GM12878 (cell line): ENCODE results near the gene ARHGAP30. TPM values are rescaled to one million over a fixed set of nuclear protein-coding genes. Genes with fewer than 3 reads are reported as not detected.

Experiments used
- ATAC-seq: fragments of 200-7000 bp; cut with Tn5 transposase; 3 replicates; pipeline ENCODE4 v1.9.1; 2020; ENCODE audit warnings: mild to moderate bottlenecking, moderate library complexity
- BruUV-seq: library from RNA; stranded (reverse); fragments of 400-500 nt; replicated peaks from 2 replicates; lab custom pipeline; 2021; lab: Mats Ljungman, UMichigan
- CTCF ChIA-PET: fragments of 300-600 bp; sonication (Branson Sonifier 250); formaldehyde crosslinking; extraction: SDS; loops from one replicate; lab custom pipeline; 2021; ENCODE audit warnings: inconsistent platforms; lab: Yijun Ruan, JAX
- POLR2A ChIA-PET: fragments of 350-600 bp; formaldehyde crosslinking; extraction: SDS; loops from one replicate; lab custom pipeline; 2021; ENCODE audit warnings: inconsistent platforms; lab: Charles Lee
- RAD21 ChIA-PET: fragments of 300-600 bp; sonication (Branson Sonifier 250); formaldehyde crosslinking; loops from one replicate; lab custom pipeline; 2023; ENCODE audit warnings: antibody characterized with exemption; ENCODE audit not compliant: unreplicated experiment; lab: Charles Lee
- SMC1A ChIA-PET: fragments of 300-600 bp; sonication (Branson Sonifier 250); formaldehyde crosslinking; loops from one replicate; lab custom pipeline; 2023; ENCODE audit not compliant: unreplicated experiment, uncharacterized antibody; lab: Charles Lee
- DNase-seq: peaks from one replicate; pipeline ENCODE4 v3.0.0-alpha.2; 2011; ENCODE audit warnings: low read depth, low spot score
- FAIRE-seq: peaks from 3 replicates; lab custom pipeline; 2011; peaks lifted over from hg19 to GRCh38; lab: Jason Lieb, UNC
- H2AFZ ChIP-seq: 2 replicates; pipeline ENCODE4 v1.6.0; 2011; ENCODE audit warnings: low read depth, low read length, control low read depth; ENCODE audit not compliant: control insufficient read depth
- H3K27ac ChIP-seq: 2 replicates; pipeline ENCODE4 v1.5.1; 2011; ENCODE audit warnings: control low read depth; ENCODE audit not compliant: control insufficient read depth, insufficient read depth
- H3K27me3 ChIP-seq, 2 experiments: replicated peaks in 1 of 2; 2 replicates each; pipeline versions ENCODE4 v1.6.0 to v1.6.1; 2011; ENCODE audit warnings: low read length in 1 of 2; ENCODE audit not compliant: control insufficient read depth in 2 of 2, insufficient read depth in 2 of 2
- H3K36me3 ChIP-seq, 2 experiments: 2 replicates each; pipeline ENCODE4 v1.5.1; 2011; ENCODE audit warnings: low read length in 1 of 2; ENCODE audit not compliant: control insufficient read depth in 2 of 2, insufficient read depth in 2 of 2
- H3K4me1 ChIP-seq: 2 replicates; pipeline ENCODE4 v1.6.1; 2011; ENCODE audit warnings: mild to moderate bottlenecking, low read length, moderate library complexity, mixed read lengths; ENCODE audit not compliant: control insufficient read depth, insufficient read depth
- H3K4me2 ChIP-seq: 2 replicates; pipeline ENCODE4 v1.6.0; 2011; ENCODE audit warnings: control low read depth; ENCODE audit not compliant: control insufficient read depth, insufficient read depth
- H3K4me3 ChIP-seq: fragments of 200-600 bp; sonication (generic); 2 replicates; pipeline ENCODE4 v1.5.1; 2016
- H3K79me2 ChIP-seq: 2 replicates; pipeline ENCODE4 v1.6.0; 2011; ENCODE audit warnings: low read length; ENCODE audit not compliant: control insufficient read depth, insufficient read depth
- H3K9ac ChIP-seq: 2 replicates; pipeline ENCODE4 v1.8.0; 2011; ENCODE audit warnings: low read length, control low read depth, mixed read lengths; ENCODE audit not compliant: control insufficient read depth, insufficient read depth
- H3K9me3 ChIP-seq: replicated peaks from 3 replicates; pipeline ENCODE4 v1.5.1; 2011; ENCODE audit warnings: mild to moderate bottlenecking, low read length; ENCODE audit not compliant: control insufficient read depth, insufficient read depth
- H4K20me1 ChIP-seq: 2 replicates; pipeline ENCODE4 v1.6.0; 2011; ENCODE audit not compliant: control insufficient read depth, insufficient read depth
- ATF7 ChIP-seq: fragments of 450-650 bp; IDR thresholded peaks from 2 replicates; pipeline ENCODE4 v1.6.1; 2016; ENCODE audit warnings: low read depth, mild to moderate bottlenecking
- BHLHE40 ChIP-seq, 2 experiments: fragments of 450-650 bp in 1 of 2; IDR thresholded peaks; 2 replicates each; pipeline ENCODE4 v1.6.1; 2011 to 2017; ENCODE audit warnings: low read depth in 2 of 2, borderline replicate concordance in 1 of 2, improper control_type of control experiment in 1 of 2, low read length in 1 of 2, mild to moderate bottlenecking in 1 of 2
- EP300 ChIP-seq, 2 experiments: fragments of 150-350 bp in 1 of 2; IDR thresholded peaks; 2 replicates each; pipeline ENCODE4 v1.6.1; 2011 to 2012; ENCODE audit warnings: low read depth in 2 of 2, low read length in 2 of 2, borderline replicate concordance in 1 of 2, improper control_type of control experiment in 1 of 2, inconsistent platforms in 1 of 2; ENCODE audit not compliant: control insufficient read depth in 1 of 2
- GATAD2B ChIP-seq: fragments of 450-650 bp; conservative IDR thresholded peaks from 2 replicates; pipeline ENCODE4 v1.6.1; 2017; ENCODE audit warnings: low read depth, mild to moderate bottlenecking, moderate library complexity
- IKZF2 ChIP-seq, 2 experiments: fragments of 450-650 bp; IDR thresholded peaks; 2 replicates each; pipeline ENCODE4 v1.6.1; 2017; ENCODE audit warnings: mild to moderate bottlenecking in 2 of 2, moderate library complexity in 2 of 2
- JUNB ChIP-seq: IDR thresholded peaks from 2 replicates; pipeline ENCODE4 v1.6.1; 2016; ENCODE audit warnings: antibody characterized with exemption, mild to moderate bottlenecking
- MTA2 ChIP-seq: fragments of 450-650 bp; IDR thresholded peaks from 2 replicates; pipeline ENCODE4 v1.6.1; 2016; ENCODE audit warnings: low read depth, mild to moderate bottlenecking, moderate library complexity
- NFYB ChIP-seq: IDR thresholded peaks from 2 replicates; pipeline ENCODE4 v1.6.1; 2011; ENCODE audit warnings: low read depth, mild to moderate bottlenecking, low read length, improper control_type of control experiment, moderate library complexity; ENCODE audit not compliant: insufficient read depth
- RAD51 ChIP-seq: fragments of 450-650 bp; IDR thresholded peaks from 2 replicates; pipeline ENCODE4 v1.6.1; 2016; ENCODE audit warnings: moderate library complexity, mild to moderate bottlenecking, inconsistent platforms
- SRF ChIP-seq, 2 experiments: IDR thresholded peaks; 2 replicates each; pipeline ENCODE4 v1.6.1; 2011; ENCODE audit warnings: low read depth in 2 of 2, low read length in 2 of 2, mild to moderate bottlenecking in 1 of 2, moderate library complexity in 1 of 2
- ZNF384 ChIP-seq: IDR thresholded peaks from 2 replicates; pipeline ENCODE4 v1.6.1; 2012; ENCODE audit warnings: low read depth, mild to moderate bottlenecking, low read length, improper control_type of control experiment, borderline replicate concordance
- WGBS: methylation state at CpG from one replicate; pipeline ENCODE4 v1.1.6; 2016; ENCODE audit warnings: low lambda C conversion rate; ENCODE audit not compliant: insufficient replicate concordance, insufficient coverage; ENCODE audit errors: missing lambda C conversion rate; 5-methylcytosine and 5-hydroxymethylcytosine counted together
- in situ Hi-C: fragments of 300-500 bp; cut with MboI; formaldehyde crosslinking; loops from 9 replicates; pipeline ENCODE4 v1.14.3; 2018; ENCODE audit warnings: mixed read lengths
- intact Hi-C: fragments of 100-400 bp; cut with micrococcal nuclease; formaldehyde crosslinking; loops from one replicate; pipeline ENCODE4 v1.14.2; 2022; ENCODE audit not compliant: unreplicated experiment
- polyA plus RNA-seq, 11 experiments: library from polyadenylated mRNA; depleted of rRNA in 4 of 11; unstranded in 6 of 11; stranded (reverse) in 5 of 11; fragments of >200 nt; fragmentation: Nextera tagmentation in 4 of 11; fragmentation: Illumina TruSeq in 1 of 11; extraction: Ambion mirVana in 4 of 11; extraction: Trizol in 1 of 11; gene quantifications; 1 replicate in 1 of 11; 2 replicates in 10 of 11; pipeline versions ENCODE4 v1.2.1 to v1.2.3, GENCODE V29; 2011 to 2016; ENCODE audit warnings: inconsistent platforms in 2 of 11, missing spikeins in 2 of 11, low read depth in 1 of 11
- total RNA-seq, 4 experiments: library from RNA; depleted of rRNA in 3 of 4; stranded (reverse); fragments of >200 nt in 3 of 4; fragmentation: Illumina TruSeq in 1 of 4; extraction: Trizol in 1 of 4; gene quantifications; 2 replicates each; pipeline versions ENCODE4 v1.2.1 to v1.2.3, GENCODE V29; 2013 to 2021
- TF ChIP-seq, protein P1 (sequence below): fragments of 450-650 bp; formaldehyde crosslinking; IDR thresholded peaks from 2 replicates; pipeline ENCODE4 v1.4.0; 2020; ENCODE audit warnings: mild to moderate bottlenecking, moderate library complexity
- TF ChIP-seq, protein P2 (sequence below): fragments of 450-650 bp; IDR thresholded peaks from 2 replicates; pipeline ENCODE4 v1.6.1; 2016; ENCODE audit warnings: mild to moderate bottlenecking, moderate library complexity, borderline replicate concordance

ARHGAP30 gene
- total and polyA plus RNA-seq, 10 of the 15 experiments (the other 5 are each of a cell fraction or from before 2014, with no cell fraction given), result 12.9 to 143 (median 76.3) TPM

DNA sequence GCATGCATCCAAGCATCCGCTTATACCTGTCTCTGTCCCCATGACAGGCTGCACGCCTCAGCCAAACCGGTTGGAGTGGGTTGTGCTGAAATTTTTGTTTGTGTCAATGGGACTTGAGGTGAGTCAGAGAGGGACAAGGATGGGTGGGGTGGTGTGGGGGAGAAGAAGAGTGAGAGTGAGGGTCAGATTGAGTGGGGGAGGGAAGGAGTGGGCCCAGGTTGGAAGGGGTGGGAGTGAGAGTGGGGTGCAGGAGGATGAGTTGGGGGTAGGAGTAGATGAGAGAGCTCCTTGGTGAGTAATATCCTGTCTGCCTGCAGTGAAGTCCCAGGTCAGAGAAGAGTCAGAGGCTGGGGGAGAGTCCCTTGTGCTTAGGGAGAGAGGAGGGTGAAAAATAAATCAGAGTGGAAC is 22.9 kb upstream of the ARHGAP30 start (continued):
- TF ChIP-seq, protein P1, sequence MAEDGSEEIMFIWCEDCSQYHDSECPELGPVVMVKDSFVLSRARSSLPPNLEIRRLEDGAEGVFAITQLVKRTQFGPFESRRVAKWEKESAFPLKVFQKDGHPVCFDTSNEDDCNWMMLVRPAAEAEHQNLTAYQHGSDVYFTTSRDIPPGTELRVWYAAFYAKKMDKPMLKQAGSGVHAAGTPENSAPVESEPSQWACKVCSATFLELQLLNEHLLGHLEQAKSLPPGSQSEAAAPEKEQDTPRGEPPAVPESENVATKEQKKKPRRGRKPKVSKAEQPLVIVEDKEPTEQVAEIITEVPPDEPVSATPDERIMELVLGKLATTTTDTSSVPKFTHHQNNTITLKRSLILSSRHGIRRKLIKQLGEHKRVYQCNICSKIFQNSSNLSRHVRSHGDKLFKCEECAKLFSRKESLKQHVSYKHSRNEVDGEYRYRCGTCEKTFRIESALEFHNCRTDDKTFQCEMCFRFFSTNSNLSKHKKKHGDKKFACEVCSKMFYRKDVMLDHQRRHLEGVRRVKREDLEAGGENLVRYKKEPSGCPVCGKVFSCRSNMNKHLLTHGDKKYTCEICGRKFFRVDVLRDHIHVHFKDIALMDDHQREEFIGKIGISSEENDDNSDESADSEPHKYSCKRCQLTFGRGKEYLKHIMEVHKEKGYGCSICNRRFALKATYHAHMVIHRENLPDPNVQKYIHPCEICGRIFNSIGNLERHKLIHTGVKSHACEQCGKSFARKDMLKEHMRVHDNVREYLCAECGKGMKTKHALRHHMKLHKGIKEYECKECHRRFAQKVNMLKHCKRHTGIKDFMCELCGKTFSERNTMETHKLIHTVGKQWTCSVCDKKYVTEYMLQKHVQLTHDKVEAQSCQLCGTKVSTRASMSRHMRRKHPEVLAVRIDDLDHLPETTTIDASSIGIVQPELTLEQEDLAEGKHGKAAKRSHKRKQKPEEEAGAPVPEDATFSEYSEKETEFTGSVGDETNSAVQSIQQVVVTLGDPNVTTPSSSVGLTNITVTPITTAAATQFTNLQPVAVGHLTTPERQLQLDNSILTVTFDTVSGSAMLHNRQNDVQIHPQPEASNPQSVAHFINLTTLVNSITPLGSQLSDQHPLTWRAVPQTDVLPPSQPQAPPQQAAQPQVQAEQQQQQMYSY (CRISPR knock-in tag), result no peak
- TF ChIP-seq IKZF2 (IDR thresholded peaks at IDR 0.05), result peak in 1 of 2 experiments; percentile 27; a peak in 1 of 4 replicates

DNA sequence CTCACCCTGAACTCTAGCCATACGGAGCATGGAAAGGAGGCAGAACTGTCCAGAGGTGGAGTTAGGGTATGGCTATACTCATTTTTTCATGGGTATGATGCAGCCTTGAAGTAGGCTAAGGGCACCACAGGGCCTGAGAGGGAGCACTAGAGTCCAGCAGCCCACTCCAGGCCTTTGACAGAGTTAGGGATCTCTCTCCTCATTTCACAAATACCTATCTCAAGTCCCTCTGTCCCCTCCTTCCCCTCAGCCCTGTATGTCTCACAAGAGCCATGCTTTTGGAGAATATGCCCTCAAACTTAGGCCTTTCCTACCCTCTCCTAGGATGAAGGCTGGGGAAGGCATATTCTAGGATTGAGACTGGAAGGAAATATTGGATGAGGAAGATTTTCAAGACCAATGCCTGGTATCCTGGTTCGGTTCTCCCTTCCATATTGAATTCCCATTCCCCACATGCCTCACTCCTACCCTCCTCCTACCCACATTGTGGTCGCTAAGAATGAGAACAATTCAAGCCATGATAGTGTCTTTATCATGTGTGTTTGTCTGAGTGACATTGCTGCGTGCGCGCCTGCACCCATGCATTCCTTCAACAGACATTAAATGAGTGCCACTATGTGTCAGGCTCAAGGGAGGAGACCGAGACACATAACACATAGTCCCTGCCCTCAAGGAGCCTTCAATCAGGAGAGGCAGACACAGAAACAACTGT is 22.3 kb upstream of the ARHGAP30 start:
- FAIRE-seq (no peak), DNase-seq (no peak), ATAC-seq (no peak)
- no peak overlapping the region for H3K9ac ChIP-seq
- CTCF ChIA-PET, result interaction anchor here (0.6 to 7.5 kb wide), 4 partner anchors 21 to 94 kb away, joined by 3 to 181 read pairs (median 6); partner anchors contain the start of genes TSTD1 and USF1
- H3K36me3 ChIP-seq, result no peaks in the 10 kb centered on the region
- 69% methylated on average over 7 of the region's 7 CpGs for WGBS
- POLR2A ChIA-PET, result no interaction called here
- SMC1A ChIA-PET, result interaction anchor here (0.9 to 7.0 kb wide), 3 partner anchors 20 to 55 kb away, joined by 3 to 110 read pairs (median 4); partner anchors contain the start of gene ARHGAP30
- H3K27ac ChIP-seq, result no peak overlapping the region
- H3K79me2 ChIP-seq, result no peaks in the 10 kb centered on the region
- RAD21 ChIA-PET, result interaction anchor here (6.7 kb wide), 1 partner anchor 21 kb away, joined by 90 read pairs; the partner anchor contains the start of gene ARHGAP30
- no peak overlapping the region for H3K4me3 ChIP-seq
- H4K20me1 ChIP-seq, result no peaks in the 10 kb centered on the region
- no peak overlapping the region for H2AFZ ChIP-seq
- peaks cover 26% of the 10 kb centered on the region for H3K4me1 ChIP-seq
- no peak overlapping the region for H3K4me2 ChIP-seq
- intact Hi-C loops, result no loop called here
- BruUV-seq, result no TSS peak
- no peaks in the 10 kb centered on the region for H3K9me3 ChIP-seq
- in situ Hi-C loops, result no loop called here
- no peaks in the 10 kb centered on the region for H3K27me3 ChIP-seq
- TF ChIP-seq SRF (IDR thresholded peaks at IDR 0.05; ENCODE audit: low read depth in 2 of 2, low read length in 2 of 2), result no peak
- TF ChIP-seq BHLHE40 (IDR thresholded peaks at IDR 0.05; ENCODE audit: borderline replicate concordance in 1 of 2, low read depth in 2 of 2, low read length in 1 of 2), result no peak
- TF ChIP-seq ATF7, result no peak
- no peak for TF ChIP-seq RAD51
- TF ChIP-seq, protein P2, sequence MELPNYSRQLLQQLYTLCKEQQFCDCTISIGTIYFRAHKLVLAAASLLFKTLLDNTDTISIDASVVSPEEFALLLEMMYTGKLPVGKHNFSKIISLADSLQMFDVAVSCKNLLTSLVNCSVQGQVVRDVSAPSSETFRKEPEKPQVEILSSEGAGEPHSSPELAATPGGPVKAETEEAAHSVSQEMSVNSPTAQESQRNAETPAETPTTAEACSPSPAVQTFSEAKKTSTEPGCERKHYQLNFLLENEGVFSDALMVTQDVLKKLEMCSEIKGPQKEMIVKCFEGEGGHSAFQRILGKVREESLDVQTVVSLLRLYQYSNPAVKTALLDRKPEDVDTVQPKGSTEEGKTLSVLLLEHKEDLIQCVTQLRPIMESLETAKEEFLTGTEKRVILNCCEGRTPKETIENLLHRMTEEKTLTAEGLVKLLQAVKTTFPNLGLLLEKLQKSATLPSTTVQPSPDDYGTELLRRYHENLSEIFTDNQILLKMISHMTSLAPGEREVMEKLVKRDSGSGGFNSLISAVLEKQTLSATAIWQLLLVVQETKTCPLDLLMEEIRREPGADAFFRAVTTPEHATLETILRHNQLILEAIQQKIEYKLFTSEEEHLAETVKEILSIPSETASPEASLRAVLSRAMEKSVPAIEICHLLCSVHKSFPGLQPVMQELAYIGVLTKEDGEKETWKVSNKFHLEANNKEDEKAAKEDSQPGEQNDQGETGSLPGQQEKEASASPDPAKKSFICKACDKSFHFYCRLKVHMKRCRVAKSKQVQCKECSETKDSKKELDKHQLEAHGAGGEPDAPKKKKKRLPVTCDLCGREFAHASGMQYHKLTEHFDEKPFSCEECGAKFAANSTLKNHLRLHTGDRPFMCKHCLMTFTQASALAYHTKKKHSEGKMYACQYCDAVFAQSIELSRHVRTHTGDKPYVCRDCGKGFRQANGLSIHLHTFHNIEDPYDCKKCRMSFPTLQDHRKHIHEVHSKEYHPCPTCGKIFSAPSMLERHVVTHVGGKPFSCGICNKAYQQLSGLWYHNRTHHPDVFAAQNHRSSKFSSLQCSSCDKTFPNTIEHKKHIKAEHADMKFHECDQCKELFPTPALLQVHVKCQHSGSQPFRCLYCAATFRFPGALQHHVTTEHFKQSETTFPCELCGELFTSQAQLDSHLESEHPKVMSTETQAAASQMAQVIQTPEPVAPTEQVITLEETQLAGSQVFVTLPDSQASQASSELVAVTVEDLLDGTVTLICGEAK, result no peak
- no peak for TF ChIP-seq NFYB
- TF ChIP-seq MTA2, result no peak
- no peak for TF ChIP-seq ZNF384
- no peak for TF ChIP-seq GATAD2B
- TF ChIP-seq EP300 (IDR thresholded peaks at IDR 0.05; ENCODE audit: borderline replicate concordance in 1 of 2, control insufficient read depth in 1 of 2, low read depth in 2 of 2, low read length in 2 of 2), result no peak
- TF ChIP-seq JUNB, result no peak
